HG02798 (cell line): ENCODE measurements around the gene ARHGEF40.

Source experiments
- ATAC-seq: cut with Tn5 transposase; IDR thresholded peaks from one replicate; pipeline ENCODE4 v1.9.1; 2021; ENCODE audit warnings: mild to moderate bottlenecking; ENCODE audit not compliant: unreplicated experiment, poor library complexity

The ARHGEF40 gene

DNA sequence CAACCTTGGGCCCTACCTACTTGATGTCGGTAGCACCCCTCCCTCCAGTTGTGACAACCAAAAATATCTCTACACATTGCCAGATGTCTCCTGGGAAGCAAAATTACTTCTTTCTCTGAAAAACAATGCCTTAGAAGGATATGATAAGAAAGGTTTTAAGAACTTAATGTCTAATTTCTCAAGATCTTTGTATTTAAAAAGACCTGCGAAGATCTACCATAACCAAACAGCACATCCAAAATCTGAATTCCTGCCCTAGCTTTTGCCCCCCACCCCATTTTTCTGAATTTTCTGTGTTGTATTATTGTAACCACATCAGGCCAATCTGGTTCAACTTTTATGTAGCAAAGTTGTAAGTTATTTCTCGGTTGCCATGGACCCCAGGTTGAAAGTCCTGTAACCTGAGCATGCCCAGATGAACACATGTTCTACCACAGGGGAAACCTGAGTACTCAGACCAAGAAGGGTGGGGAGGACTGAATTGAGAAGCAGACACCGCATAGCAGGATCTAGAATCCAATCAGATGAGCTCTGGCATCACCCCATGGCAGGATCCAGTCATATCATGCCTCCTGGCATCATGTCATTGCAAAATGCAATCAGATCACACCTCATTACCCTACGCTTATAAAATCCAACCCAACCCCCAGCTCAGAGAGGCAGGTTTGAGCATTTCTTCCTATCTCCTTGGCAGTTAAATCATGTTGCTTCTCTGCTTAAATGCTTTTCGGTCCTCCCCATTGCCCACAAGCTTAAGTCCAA, 39.5 kb downstream of the ARHGEF40 start:
- ATAC-seq: peak; percentile 56

DNA sequence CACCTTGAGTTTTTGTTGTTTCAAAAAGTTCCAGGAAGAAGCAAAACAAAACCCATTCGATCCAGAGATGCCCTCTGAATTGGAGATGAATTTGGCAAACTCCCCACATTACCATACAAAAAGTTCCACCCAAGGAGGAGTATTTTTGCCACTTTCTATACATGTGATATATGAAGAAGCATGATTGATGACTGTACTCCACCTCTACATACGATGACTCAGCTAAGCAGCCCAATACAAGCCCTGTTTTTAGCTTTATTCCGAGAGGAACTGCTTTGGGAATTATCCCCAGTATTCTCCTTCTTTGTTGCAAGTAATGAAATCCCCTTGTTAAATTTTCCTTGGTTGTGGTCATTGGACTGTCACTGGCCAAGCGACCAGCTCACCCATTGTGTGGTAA, 42.2 kb downstream of the ARHGEF40 start:
- ATAC-seq: no peak

DNA sequence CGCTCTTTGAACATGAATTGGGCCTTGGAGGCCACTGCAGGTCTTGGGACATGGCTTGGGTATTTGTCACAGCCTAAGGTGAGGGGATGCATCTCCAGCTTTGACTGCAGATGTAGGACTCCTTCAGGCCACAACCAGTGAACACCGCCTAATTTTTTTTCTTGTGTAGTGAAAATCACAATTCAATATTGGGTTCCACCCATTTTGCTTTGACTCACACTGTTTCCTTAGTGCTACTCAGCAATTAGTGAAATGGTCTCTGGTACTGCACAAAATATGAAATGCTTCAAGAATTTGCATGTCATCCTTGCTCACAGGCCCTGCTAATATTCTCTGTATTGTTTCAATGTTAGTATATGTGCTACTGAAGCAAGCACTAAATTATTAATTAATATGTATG, 43.3 kb downstream of the ARHGEF40 start:
- ATAC-seq: no peak

DNA sequence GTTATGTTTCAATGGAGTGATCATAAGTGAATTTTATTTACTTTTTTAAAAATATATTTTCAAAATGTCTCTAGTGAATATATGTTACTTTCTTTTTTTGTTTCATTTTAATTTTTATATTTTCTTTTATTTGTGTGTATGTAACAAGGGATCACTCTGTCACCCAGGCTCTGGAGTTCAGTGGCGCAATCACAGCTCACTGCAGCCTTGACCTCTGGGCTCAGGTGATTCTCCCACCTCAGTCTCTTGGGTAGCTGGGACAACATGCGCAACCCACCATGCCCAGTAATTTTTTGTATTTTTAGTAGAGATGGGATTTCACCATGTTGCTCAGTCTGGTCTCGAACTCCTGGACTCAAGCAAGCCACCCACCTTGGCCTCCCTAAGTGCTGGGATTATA, 48.8 kb downstream of the ARHGEF40 start:
- ATAC-seq: no peak

DNA sequence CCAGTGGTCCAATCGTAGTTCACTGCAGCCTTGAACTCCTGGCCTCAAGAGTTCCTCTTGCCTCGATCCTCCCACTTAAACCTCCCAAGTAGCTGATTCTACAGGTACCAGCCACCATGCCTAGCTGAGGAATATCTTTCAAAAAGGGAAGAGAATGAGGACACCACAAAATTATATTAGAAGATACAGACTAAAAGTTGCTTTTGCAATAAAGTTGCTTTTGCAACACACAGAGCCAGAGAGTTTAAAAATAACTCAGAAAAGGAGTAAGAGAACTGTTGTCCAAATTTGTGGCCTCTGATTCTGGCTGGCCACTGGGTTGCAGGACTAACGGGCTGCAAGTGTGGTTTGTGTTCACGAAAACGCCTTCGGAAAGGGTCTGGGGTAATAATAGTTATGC, 50.6 kb downstream of the ARHGEF40 start:
- ATAC-seq: no peak

DNA sequence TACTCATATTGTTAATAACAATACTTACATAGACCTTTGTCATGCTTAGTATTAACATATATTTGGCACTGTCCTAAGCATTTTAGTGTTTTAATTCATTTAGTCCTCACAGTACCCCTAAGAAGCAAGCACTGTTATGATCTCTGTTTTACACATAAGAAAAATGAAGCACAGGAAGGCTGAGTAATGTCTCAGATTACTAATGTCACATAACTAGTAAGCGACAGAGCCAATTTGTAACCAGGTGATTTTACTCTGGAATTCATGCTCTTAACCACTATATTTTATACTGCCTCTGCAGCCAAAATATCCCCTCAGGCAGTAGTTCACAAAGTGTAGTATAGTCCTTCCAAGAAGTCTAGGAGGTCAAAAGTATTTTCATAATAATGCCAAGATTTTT, 51.0 kb downstream of the ARHGEF40 start:
- no peak for ATAC-seq

DNA sequence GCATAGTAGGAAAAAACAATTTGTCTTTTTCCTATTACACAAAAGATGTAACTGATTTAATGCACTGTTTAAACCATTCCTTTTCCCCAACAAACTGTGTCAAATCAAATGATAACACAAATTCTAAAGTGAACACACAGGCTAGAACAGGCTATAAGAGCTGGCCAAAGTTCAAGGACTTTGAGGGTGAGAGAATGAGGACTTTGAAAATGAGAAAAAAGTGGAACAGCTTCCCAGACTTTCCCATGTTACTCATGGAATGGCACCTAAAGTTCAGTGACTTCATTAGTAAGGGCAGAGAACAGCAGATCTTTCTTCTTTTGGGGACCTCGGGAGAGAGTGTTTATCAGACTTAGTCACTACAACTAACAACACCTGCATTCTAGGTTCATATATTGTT, 53.3 kb downstream of the ARHGEF40 start:
- ATAC-seq: no peak

DNA sequence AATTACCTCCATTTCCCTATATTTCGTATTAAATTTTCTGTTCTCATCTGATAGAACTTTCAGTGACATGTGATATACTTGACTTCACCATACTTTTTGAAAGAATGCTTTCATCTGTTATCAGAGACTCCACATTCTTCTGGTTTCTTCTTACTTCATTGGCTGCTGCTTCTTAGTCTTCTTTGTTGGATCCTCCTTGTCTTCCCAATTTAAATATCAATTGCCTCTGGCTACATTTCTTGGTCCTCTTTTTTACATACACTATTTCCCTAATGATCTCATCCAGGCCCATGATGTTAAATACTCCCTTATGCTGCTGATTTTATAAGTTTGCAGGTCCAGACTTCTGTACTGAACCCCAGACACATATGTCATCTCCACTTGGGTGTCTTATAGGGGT, 63.8 kb downstream of the ARHGEF40 start:
- no peak for ATAC-seq

DNA sequence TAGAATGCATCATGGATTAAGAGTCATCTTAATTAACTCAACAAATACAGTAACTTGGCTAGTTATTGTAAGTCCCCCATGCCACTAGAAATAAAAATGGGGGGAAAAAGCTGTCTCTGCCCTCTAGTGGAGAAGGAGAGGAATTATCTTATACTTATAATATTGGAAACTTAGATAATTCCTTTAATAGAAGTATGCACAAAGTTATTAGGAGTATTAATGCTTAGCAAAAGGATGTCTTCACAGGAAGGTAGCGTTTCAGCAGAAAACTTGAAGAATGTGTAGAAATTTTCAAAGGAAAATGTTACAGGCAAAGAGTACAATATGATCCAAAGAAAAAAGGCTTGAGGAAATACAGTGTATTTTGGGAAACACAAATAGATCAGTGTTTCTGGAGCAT, 65.9 kb downstream of the ARHGEF40 start:
- no peak for ATAC-seq
